Measurements from ENCODE around the gene IQCC. TPM values are rescaled to one million over a fixed set of nuclear protein-coding genes. Genes with fewer than 3 reads are reported as not detected.

The IQCC gene
- polyA plus RNA-seq, 1 experiment, result 1.3 TPM

GRCh38 chr1:32246888-32247273 lies 41.4 kb downstream of the IQCC start, which contains the start of gene FAM167B:
FAM167B (plus strand) TSS chr1:32247222; CDS start chr1:32247422, 200 bp downstream.
- ChIA-PET CTCF (interaction anchor here (0.6 to 3.4 kb wide), 5 partner anchors 9 to 101 kb away, joined by 3 to 15 read pairs (median 6); no protein-coding TSS in a partner anchor), POLR2A (interaction anchor here (1.1 kb wide), 1 partner anchor 11 kb away, joined by 3 read pairs; no protein-coding TSS in a partner anchor)
- Histone ChIP-seq H3K27ac (ENCODE audit: low read depth, low read length) (peak within 1 kb of the TSS; percentile 21), H3K9me3 (ENCODE audit: control insufficient read depth, insufficient read depth, low read length) (no peaks in the 10 kb centered on the region; the same call in 1 of the 2 replicates), H3K4me3 (ENCODE audit: low read depth, low read length) (no peak within 1 kb of the TSS), H3K27me3 (ENCODE audit: control insufficient read depth, insufficient read depth, low read length) (no peaks in the 10 kb centered on the region)
- DNase-seq (ENCODE audit: low read depth, low spot score), result no peak
- no peak for TF ChIP-seq CTCF (IDR thresholded peaks at IDR 0.05; ENCODE audit: low read depth, low read length)

GRCh38 chr1:32247452-32247851 lies 42.0 kb downstream of the IQCC start:
- TF ChIP-seq CTCF (IDR thresholded peaks at IDR 0.05; ENCODE audit: low read depth, low read length), result no peak
- H3K9me3 ChIP-seq (ENCODE audit: control insufficient read depth, insufficient read depth, low read length), result no peaks in the 10 kb centered on the region; the same call in 1 of the 2 replicates
- H3K27me3 ChIP-seq (ENCODE audit: control insufficient read depth, insufficient read depth, low read length), result no peaks in the 10 kb centered on the region
- no peak overlapping the region for H3K4me3 ChIP-seq (ENCODE audit: low read depth, low read length)
- POLR2A ChIA-PET, result no interaction called here
- H3K27ac ChIP-seq (ENCODE audit: low read depth, low read length), result peak overlapping the region; percentile 21
- DNase-seq (ENCODE audit: low read depth, low spot score), result no peak
- CTCF ChIA-PET, result interaction anchor here (0.6 to 3.4 kb wide), 8 partner anchors 8 to 111 kb away, joined by 3 to 15 read pairs (median 6); no protein-coding TSS in a partner anchor

- peak; percentile 75 for TF ChIP-seq CTCF (IDR thresholded peaks at IDR 0.05; ENCODE audit: low read depth, low read length)
- H3K4me3 ChIP-seq (ENCODE audit: low read depth, low read length), result no peak overlapping the region
- H3K9me3 ChIP-seq (ENCODE audit: control insufficient read depth, insufficient read depth, low read length), result no peaks in the 10 kb centered on the region; the same call in 1 of the 2 replicates
- peak; percentile 27 for DNase-seq (ENCODE audit: low read depth, low spot score)
- H3K27ac ChIP-seq (ENCODE audit: low read depth, low read length), result no peak overlapping the region
- POLR2A ChIA-PET, result interaction anchor here (0.5 to 0.7 kb wide), 2 partner anchors 95 to 263 kb away, joined by 4 to 5 read pairs; no protein-coding TSS in a partner anchor
- CTCF ChIA-PET, result interaction anchor here (0.6 to 3.4 kb wide), 18 partner anchors 8 to 111 kb away, joined by 3 to 15 read pairs (median 4); no protein-coding TSS in a partner anchor
- no peaks in the 10 kb centered on the region for H3K27me3 ChIP-seq (ENCODE audit: control insufficient read depth, insufficient read depth, low read length)
These were observed 42.8 kb downstream of the IQCC start for GRCh38 chr1:32247983-32248889.

GRCh38 chr1:32249831-32250525 lies 44.5 kb downstream of the IQCC start:
- H3K4me3 ChIP-seq (ENCODE audit: low read depth, low read length), result no peak overlapping the region
- no peaks in the 10 kb centered on the region for H3K27me3 ChIP-seq (ENCODE audit: control insufficient read depth, insufficient read depth, low read length)
- H3K27ac ChIP-seq (ENCODE audit: low read depth, low read length), result no peak overlapping the region
- DNase-seq (ENCODE audit: low read depth, low spot score), result no peak
- no peak for TF ChIP-seq CTCF (IDR thresholded peaks at IDR 0.05; ENCODE audit: low read depth, low read length)
- ChIA-PET POLR2A (interaction anchor here (0.7 kb wide), 1 partner anchor 9 kb away, joined by 5 read pairs; no protein-coding TSS in a partner anchor), CTCF (interaction anchor here (0.6 kb wide), 1 partner anchor 16 kb away, joined by 6 read pairs; no protein-coding TSS in a partner anchor)
- no peaks in the 10 kb centered on the region; the same call in 1 of the 2 replicates for H3K9me3 ChIP-seq (ENCODE audit: control insufficient read depth, insufficient read depth, low read length)
